ENCODE data around the gene CENPP.

CENPP gene

GRCh38 chr9:92599938-92600461 is 274.2 kb downstream of the CENPP start:
- TF ChIP-seq MYC (IDR thresholded peaks at IDR 0.05; ENCODE audit: low read depth, low read length) (no peak), POLR2A (IDR thresholded peaks at IDR 0.05; ENCODE audit: extremely low read depth, insufficient read length) (no peak), CTCF (IDR thresholded peaks at IDR 0.05; ENCODE audit: low read depth, low read length) (no peak)
- TF ChIP-seq, protein P1, sequence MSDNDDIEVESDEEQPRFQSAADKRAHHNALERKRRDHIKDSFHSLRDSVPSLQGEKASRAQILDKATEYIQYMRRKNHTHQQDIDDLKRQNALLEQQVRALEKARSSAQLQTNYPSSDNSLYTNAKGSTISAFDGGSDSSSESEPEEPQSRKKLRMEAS (IDR thresholded peaks at IDR 0.05; ENCODE audit: low read depth, low read length) = no peak

DNA sequence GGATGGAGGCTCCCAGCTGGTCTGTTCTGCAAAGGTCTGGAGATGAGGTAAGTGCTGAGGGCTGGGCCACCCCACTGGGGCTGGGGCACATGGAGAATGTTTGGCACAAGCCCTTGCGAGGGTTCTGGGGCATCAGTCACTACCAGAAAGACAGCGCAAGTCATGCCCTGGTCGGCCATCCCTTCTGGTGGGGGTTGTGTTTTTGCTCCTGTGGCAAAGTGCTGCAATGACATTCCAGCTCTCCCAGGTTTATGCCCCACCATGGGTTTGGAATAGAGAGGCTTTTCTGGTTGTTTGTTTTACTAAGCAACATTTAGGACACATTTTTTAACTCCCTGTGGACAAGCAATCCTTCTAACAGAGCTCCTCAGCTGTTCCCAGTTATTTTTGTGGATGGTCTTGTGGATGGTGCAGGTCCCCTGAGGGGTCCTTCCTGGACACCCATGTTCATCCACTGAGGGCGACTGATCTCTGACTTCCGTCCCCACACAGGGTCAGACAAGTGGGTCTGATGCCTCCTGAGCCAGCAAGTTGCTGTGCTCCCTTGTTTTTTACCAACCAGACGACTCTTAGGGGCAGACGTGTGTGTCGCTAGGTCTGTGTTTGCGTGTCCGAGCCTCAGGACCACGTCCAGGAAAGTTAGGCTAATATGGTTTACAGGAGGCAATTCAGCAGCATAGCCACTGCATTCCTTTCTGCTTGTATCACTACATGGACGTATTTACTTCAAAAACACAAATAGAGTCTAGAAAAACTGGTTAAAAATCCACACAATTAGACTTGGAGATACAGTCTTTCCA is 274.9 kb downstream of the CENPP start:
- DNase-seq (ENCODE audit: low read depth) = no peak
- TF ChIP-seq MYC (IDR thresholded peaks at IDR 0.05; ENCODE audit: low read depth, low read length) = no peak
- TF ChIP-seq, protein P1 (IDR thresholded peaks at IDR 0.05; ENCODE audit: low read depth, low read length) = no peak
- TF ChIP-seq POLR2A (IDR thresholded peaks at IDR 0.05; ENCODE audit: extremely low read depth, insufficient read length) = no peak
- no peak for TF ChIP-seq CTCF (IDR thresholded peaks at IDR 0.05; ENCODE audit: low read depth, low read length)
- no peak overlapping the region for H3K4me3 ChIP-seq (ENCODE audit: low read depth, low read length)

More at GRCh38 chr9:92599938-92600461, 274.2 kb downstream of the CENPP start:
- DNase-seq (ENCODE audit: low read depth) = no peak
- no peak overlapping the region for H3K4me3 ChIP-seq (ENCODE audit: low read depth, low read length)

DNA sequence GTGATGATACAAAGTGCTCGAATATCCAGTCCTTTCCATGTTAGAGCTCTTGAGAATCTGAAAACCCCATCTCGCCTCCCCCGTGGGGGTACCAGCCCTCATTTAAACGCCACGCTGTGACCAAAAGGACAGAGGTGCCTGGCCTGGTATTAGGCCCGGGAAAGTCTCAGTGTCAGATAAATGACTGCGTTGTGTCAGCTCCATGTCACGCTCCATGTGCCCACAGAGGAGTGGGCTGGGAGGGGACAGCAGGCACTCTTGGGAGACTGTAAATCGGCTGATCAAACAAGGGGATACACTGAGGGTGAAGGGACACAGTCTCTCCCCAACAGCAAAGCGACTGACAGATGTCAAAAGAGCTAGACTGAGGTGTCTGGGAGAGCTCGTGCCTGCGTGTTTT is 275.7 kb downstream of the CENPP start:
- DNase-seq (ENCODE audit: low read depth) = no peak
- H3K4me3 ChIP-seq (ENCODE audit: low read depth, low read length) = no peak overlapping the region
- no peak for TF ChIP-seq CTCF (IDR thresholded peaks at IDR 0.05; ENCODE audit: low read depth, low read length)
- no peak for TF ChIP-seq MYC (IDR thresholded peaks at IDR 0.05; ENCODE audit: low read depth, low read length)
- TF ChIP-seq, protein P1 (IDR thresholded peaks at IDR 0.05; ENCODE audit: low read depth, low read length) = no peak
- TF ChIP-seq POLR2A (IDR thresholded peaks at IDR 0.05; ENCODE audit: extremely low read depth, insufficient read length) = no peak

DNA sequence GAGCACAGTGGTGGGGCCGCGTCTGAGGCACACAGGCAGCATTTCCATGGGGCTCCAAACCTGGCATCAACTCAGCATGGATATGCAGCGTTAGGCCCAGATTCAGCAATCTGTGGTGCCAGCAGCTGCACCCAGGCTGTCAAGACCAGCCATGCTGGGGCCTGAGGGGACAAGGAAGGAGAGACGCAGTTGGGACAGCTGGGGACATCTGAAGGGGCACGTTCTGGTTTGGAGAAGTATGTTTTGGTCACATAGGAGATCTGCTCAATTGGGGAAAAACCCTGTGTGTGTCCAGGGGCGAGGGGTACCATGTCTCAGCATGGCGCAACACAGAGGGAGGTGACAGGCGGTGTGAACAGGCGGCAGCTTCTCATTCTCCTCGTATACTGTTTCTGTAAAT is 276.7 kb downstream of the CENPP start:
- no peak overlapping the region for H3K4me3 ChIP-seq (ENCODE audit: low read depth, low read length)
- DNase-seq (ENCODE audit: low read depth) = no peak
- no peak for TF ChIP-seq MYC (IDR thresholded peaks at IDR 0.05; ENCODE audit: low read depth, low read length)
- TF ChIP-seq POLR2A (IDR thresholded peaks at IDR 0.05; ENCODE audit: extremely low read depth, insufficient read length) = no peak
- TF ChIP-seq CTCF (IDR thresholded peaks at IDR 0.05; ENCODE audit: low read depth, low read length) = no peak
- TF ChIP-seq, protein P1 (IDR thresholded peaks at IDR 0.05; ENCODE audit: low read depth, low read length) = no peak

GRCh38 chr9:92603100-92603499 is 277.3 kb downstream of the CENPP start:
- no peak overlapping the region for H3K4me3 ChIP-seq (ENCODE audit: low read depth, low read length)
- no peak for DNase-seq (ENCODE audit: low read depth)
- TF ChIP-seq POLR2A (IDR thresholded peaks at IDR 0.05; ENCODE audit: extremely low read depth, insufficient read length) (no peak), MYC (IDR thresholded peaks at IDR 0.05; ENCODE audit: low read depth, low read length) (no peak), CTCF (IDR thresholded peaks at IDR 0.05; ENCODE audit: low read depth, low read length) (no peak)
- TF ChIP-seq, protein P1 (IDR thresholded peaks at IDR 0.05; ENCODE audit: low read depth, low read length) = no peak

All from NB4 (cell line).